Measurements from ENCODE around the gene BIVM.

- TF ChIP-seq, protein P1, sequence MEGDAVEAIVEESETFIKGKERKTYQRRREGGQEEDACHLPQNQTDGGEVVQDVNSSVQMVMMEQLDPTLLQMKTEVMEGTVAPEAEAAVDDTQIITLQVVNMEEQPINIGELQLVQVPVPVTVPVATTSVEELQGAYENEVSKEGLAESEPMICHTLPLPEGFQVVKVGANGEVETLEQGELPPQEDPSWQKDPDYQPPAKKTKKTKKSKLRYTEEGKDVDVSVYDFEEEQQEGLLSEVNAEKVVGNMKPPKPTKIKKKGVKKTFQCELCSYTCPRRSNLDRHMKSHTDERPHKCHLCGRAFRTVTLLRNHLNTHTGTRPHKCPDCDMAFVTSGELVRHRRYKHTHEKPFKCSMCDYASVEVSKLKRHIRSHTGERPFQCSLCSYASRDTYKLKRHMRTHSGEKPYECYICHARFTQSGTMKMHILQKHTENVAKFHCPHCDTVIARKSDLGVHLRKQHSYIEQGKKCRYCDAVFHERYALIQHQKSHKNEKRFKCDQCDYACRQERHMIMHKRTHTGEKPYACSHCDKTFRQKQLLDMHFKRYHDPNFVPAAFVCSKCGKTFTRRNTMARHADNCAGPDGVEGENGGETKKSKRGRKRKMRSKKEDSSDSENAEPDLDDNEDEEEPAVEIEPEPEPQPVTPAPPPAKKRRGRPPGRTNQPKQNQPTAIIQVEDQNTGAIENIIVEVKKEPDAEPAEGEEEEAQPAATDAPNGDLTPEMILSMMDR (conservative IDR thresholded peaks at IDR 0.05; ENCODE audit: low read length), result no peak
- no peak for TF ChIP-seq EZH2phosphoT487 (IDR thresholded peaks at IDR 0.05; ENCODE audit: borderline replicate concordance)
These were observed 31.7 kb downstream of the BIVM start for GRCh38 chr13:102830646-102831045.

Data from Loucy (cell line).